Thoracic aorta (tissue), 2 donors: ENCODE results near the gene SRP72. TPM values are rescaled to one million over a fixed set of nuclear protein-coding genes. Genes with fewer than 3 reads are reported as not detected.

Experiments
- ATAC-seq: fragments of 150-250 bp; one replicate; pipeline ENCODE4 v1.8.0; 2017; ENCODE audit warnings: low read depth; ENCODE audit not compliant: insufficient number of reproducible peaks, low FRiP score
- DNase-seq: peaks from one replicate; pipeline ENCODE4 v3.0.0-alpha.2; 2020; ENCODE audit warnings: low spot score
- H3K27ac ChIP-seq, 2 donors: fragments of 200-600 bp; sonication (generic); 1 replicate in 1 of 2; 2 replicates in 1 of 2; pipeline ENCODE4 v1.5.1; 2016; ENCODE audit warnings: mild to moderate bottlenecking in 2 of 2, moderate library complexity in 2 of 2
- H3K27me3 ChIP-seq: fragments of 200-600 bp; sonication (generic); replicated peaks from 2 replicates; pipeline ENCODE4 v1.6.0; 2016; ENCODE audit warnings: mild to moderate bottlenecking; ENCODE audit not compliant: insufficient read depth
- H3K36me3 ChIP-seq: fragments of 200-600 bp; sonication (generic); one replicate; pipeline ENCODE4 v1.5.1; 2016
- H3K4me1 ChIP-seq, 2 donors: fragments of 200-600 bp; sonication (generic); 1 replicate in 1 of 2; 2 replicates in 1 of 2; pipeline versions ENCODE4 v1.5.1 to v1.6.0; 2016; ENCODE audit warnings: low read depth in 2 of 2, mild to moderate bottlenecking in 1 of 2; ENCODE audit not compliant: control insufficient read depth in 1 of 2
- H3K4me3 ChIP-seq: fragments of 200-600 bp; sonication (generic); 2 replicates; pipeline ENCODE4 v1.5.1; 2016; ENCODE audit warnings: mild to moderate bottlenecking
- H3K9me3 ChIP-seq: fragments of 200-600 bp; sonication (generic); 2 replicates; pipeline ENCODE4 v1.5.1; 2016
- CTCF ChIP-seq: fragments of 200-600 bp; sonication (generic); IDR thresholded peaks from one replicate; pipeline ENCODE4 v1.5.1; 2019; ENCODE audit warnings: antibody characterized with exemption
- total RNA-seq, 2 donors: library from RNA; depleted of rRNA; stranded (reverse); fragments of >200 nt; gene quantifications; one replicate each; pipeline versions ENCODE4 v1.1.0 to v1.2.3, GENCODE V29; 2016

Gene SRP72
- total RNA-seq, 2 donors from 2014 or later, result 43.1 to 52.9 TPM

GRCh38 chr4:56544573-56545131 lies 77.2 kb downstream of the SRP72 start:
- Histone ChIP-seq H3K4me1 (no peaks in the 10 kb centered on the region), H3K9me3 (no peaks in the 10 kb centered on the region), H3K27ac (no peak overlapping the region), H3K27me3 (no peaks in the 10 kb centered on the region), H3K36me3 (no peaks in the 10 kb centered on the region), H3K4me3 (peak overlapping the region; percentile 62)
- TF ChIP-seq CTCF, result peak; percentile 95
- DNase-seq, result peak; percentile 17
- peak; percentile 76 for ATAC-seq

GRCh38 chr4:56550642-56551041 lies 83.2 kb downstream of the SRP72 start:
- no peaks in the 10 kb centered on the region for H3K9me3 ChIP-seq
- no peak overlapping the region for H3K27ac ChIP-seq
- H3K4me3 ChIP-seq, result no peak overlapping the region
- H3K36me3 ChIP-seq, result no peaks in the 10 kb centered on the region
- DNase-seq (no peak), ATAC-seq (no peak)
- no peaks in the 10 kb centered on the region for H3K27me3 ChIP-seq
- TF ChIP-seq CTCF, result no peak
- no peaks in the 10 kb centered on the region for H3K4me1 ChIP-seq

- Histone ChIP-seq H3K27ac (no peak overlapping the region), H3K4me3 (no peak overlapping the region), H3K36me3 (no peaks in the 10 kb centered on the region), H3K4me1 (no peaks in the 10 kb centered on the region), H3K27me3 (no peaks in the 10 kb centered on the region), H3K9me3 (no peaks in the 10 kb centered on the region)
- ATAC-seq (no peak), DNase-seq (no peak)
- TF ChIP-seq CTCF, result no peak
Measured at GRCh38 chr4:56551516-56551915, 84.1 kb downstream of the SRP72 start.

- TF ChIP-seq CTCF, result no peak
- DNase-seq (no peak), ATAC-seq (no peak)
- H3K27me3 ChIP-seq, result no peaks in the 10 kb centered on the region
- H3K36me3 ChIP-seq, result no peaks in the 10 kb centered on the region
- no peak overlapping the region for H3K4me3 ChIP-seq
- H3K9me3 ChIP-seq, result no peaks in the 10 kb centered on the region
- no peak overlapping the region for H3K27ac ChIP-seq
- no peaks in the 10 kb centered on the region for H3K4me1 ChIP-seq
Measured at GRCh38 chr4:56552273-56552672, 84.9 kb downstream of the SRP72 start.

Other genes starting within 250 kb of the SRP72 start
- 1 to 10 TPM; 4.6 to 7.9 TPM for gene AASDH, start 80.1 kb upstream of the SRP72 start, total RNA-seq
- gene PPAT, start 32.0 kb upstream of the SRP72 start, total RNA-seq, result 10 to 100 TPM in 1 of 2 donors, 1 to 10 TPM in 1; 5.1 to 10.0 TPM
- 10 to 100 TPM in 1 of 2 donors, 1 to 10 TPM in 1; 9.3 to 49.2 TPM for gene PAICS, start 31.4 kb upstream of the SRP72 start, total RNA-seq
- not detected for gene ARL9, start 38.2 kb downstream of the SRP72 start, total RNA-seq
- gene HOPX, start 213.7 kb downstream of the SRP72 start, total RNA-seq, result 1 to 10 TPM; 2.0 to 3.1 TPM